Liver (tissue), 3 donors: ENCODE measurements around the gene JAKMIP2.

Experiments used
- CTCF ChIP-seq: fragments of 150-350 bp; IDR thresholded peaks from 2 replicates; pipeline ENCODE4 v1.5.1; 2017; ENCODE audit warnings: improper control_type of control experiment, low read depth, low read length; ENCODE audit not compliant: missing input control
- JUND ChIP-seq, 2 donors: IDR thresholded peaks; 2 replicates each; pipeline ENCODE4 v1.6.1; 2016; ENCODE audit warnings: antibody characterized with exemption in 2 of 2
- MAX ChIP-seq: IDR thresholded peaks from 2 replicates; pipeline ENCODE4 v1.6.1; 2016; ENCODE audit warnings: antibody characterized with exemption
- YY1 ChIP-seq: IDR thresholded peaks from 2 replicates; pipeline ENCODE4 v1.6.1; 2016; ENCODE audit warnings: antibody characterized with exemption, mild to moderate bottlenecking
- donor health status: healthy.
- donor health status: healthy.

- TF ChIP-seq JUND (IDR thresholded peaks at IDR 0.05) (no peak), MAX (no peak), CTCF (no peak), YY1 (no peak)
Observed at GRCh38 chr5:147642666-147643065, 139.9 kb downstream of the JAKMIP2 start.
